Adipocyte (in vitro differentiated cells): ENCODE results near the gene ZC3H12C.
"Not testable (repeated sequence)": the region's sequence is repeated elsewhere in the genome, so short reads cannot be mapped to it uniquely, and the experiment has no call there.

Experiments
- DNase-seq: peaks from one replicate; pipeline ENCODE4 v3.0.0-alpha.2; 2015; ENCODE audit warnings: low read depth
- H3K27me3 ChIP-seq: replicated peaks from 2 replicates; pipeline ENCODE4 v1.7.0; 2013; ENCODE audit warnings: mild to moderate bottlenecking, low read length, moderate library complexity; ENCODE audit not compliant: control insufficient read depth, insufficient read depth
- H3K36me3 ChIP-seq: 2 replicates; pipeline ENCODE4 v1.7.0; 2013; ENCODE audit warnings: low read length, mild to moderate bottlenecking, moderate library complexity; ENCODE audit not compliant: control insufficient read depth, insufficient read depth, severe bottlenecking
- H3K4me1 ChIP-seq: 2 replicates; pipeline ENCODE4 v1.7.0; 2013; ENCODE audit warnings: mild to moderate bottlenecking, low read length, moderate library complexity; ENCODE audit not compliant: control insufficient read depth, insufficient read depth
- H3K4me3 ChIP-seq: 2 replicates; pipeline ENCODE4 v1.7.0; 2013; ENCODE audit warnings: mild to moderate bottlenecking, low read length, moderate library complexity
- H3K9ac ChIP-seq: 2 replicates; pipeline ENCODE4 v1.7.0; 2013; ENCODE audit warnings: mild to moderate bottlenecking, low read length, moderate library complexity
- H3K9me3 ChIP-seq: 2 replicates; pipeline ENCODE4 v1.7.0; 2013; ENCODE audit warnings: mild to moderate bottlenecking, low read length, moderate library complexity; ENCODE audit not compliant: control insufficient read depth

ZC3H12C gene

DNA sequence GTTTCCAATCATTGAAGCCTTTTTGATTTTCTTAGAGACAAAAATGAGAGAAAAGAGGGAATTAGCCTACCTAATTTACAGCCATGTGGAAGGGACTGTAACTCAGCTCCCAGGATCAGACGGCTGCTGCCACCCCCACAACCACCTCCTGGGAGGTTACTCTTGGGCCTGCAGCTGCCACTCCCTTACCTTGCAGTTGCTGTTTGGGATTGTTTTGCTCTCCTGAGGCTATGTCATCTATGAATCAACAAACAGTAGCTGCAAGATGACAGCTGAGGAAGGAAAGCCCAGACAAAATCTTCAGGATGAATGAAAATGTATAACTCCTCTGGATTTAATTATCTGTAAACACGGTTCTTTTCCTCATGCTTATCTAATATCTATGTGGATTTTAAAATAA, 28.0 kb upstream of the ZC3H12C start:
- Histone ChIP-seq H3K27me3 (no peaks in the 10 kb centered on the region), H3K4me3 (no peak overlapping the region), H3K4me1 (peaks cover 9% of the 10 kb centered on the region), H3K9ac (no peak overlapping the region), H3K9me3 (no peaks in the 10 kb centered on the region), H3K36me3 (no peaks in the 10 kb centered on the region)
- no peak for DNase-seq

DNA sequence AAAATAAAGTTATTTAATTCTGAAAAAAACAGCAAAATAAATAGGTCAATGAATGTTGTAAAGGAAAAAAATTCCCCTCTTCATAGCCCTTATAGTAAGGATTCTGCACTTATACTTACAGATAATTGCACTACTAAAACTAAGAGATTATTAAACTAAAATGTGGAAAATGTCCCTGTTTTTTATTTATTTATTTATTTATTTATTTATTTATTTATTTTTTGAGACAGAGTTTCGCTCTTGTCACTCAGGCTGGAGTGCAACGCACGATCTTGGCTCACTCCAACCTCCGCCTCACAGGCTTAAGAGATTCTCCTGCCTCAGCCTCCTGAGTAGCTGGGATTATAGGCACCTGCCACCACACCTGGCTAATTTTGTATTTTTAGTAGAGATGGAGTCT, 25.2 kb upstream of the ZC3H12C start:
- H3K9me3 ChIP-seq, H3K36me3 ChIP-seq, H3K9ac ChIP-seq, DNase-seq, H3K27me3 ChIP-seq, H3K4me3 ChIP-seq: not testable (repeated sequence)
- peaks cover 10% of the 10 kb centered on the region for H3K4me1 ChIP-seq

GRCh38 chr11:110069158-110069737, 23.9 kb upstream of the ZC3H12C start:
- H3K36me3 ChIP-seq: no peaks in the 10 kb centered on the region
- H3K4me1 ChIP-seq: peaks cover 10% of the 10 kb centered on the region
- no peaks in the 10 kb centered on the region for H3K27me3 ChIP-seq
- no peak overlapping the region for H3K4me3 ChIP-seq
- DNase-seq: peak; percentile 67
- H3K9me3 ChIP-seq: no peaks in the 10 kb centered on the region
- H3K9ac ChIP-seq: no peak overlapping the region

DNA sequence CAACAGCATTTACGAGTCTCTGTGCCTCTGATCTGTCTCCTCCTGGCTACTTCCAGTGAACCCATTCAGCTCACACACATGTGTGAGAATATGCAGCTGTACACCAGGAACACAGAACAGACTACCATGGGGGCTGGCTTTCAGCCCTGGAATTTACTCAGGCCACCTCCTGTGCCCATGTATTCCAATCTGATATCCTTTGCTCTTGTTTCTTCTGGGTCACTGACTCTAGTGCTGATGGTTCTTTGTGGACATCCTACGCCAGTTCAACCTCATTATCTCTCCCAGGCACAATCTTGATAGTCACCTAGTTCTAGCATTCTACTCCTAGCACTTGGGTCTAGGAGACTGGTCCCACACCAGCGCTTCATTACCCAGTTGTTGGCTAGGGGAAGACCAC, 23.0 kb upstream of the ZC3H12C start:
- H3K4me1 ChIP-seq: peaks cover 14% of the 10 kb centered on the region
- H3K4me3 ChIP-seq: no peak overlapping the region
- H3K27me3 ChIP-seq: no peaks in the 10 kb centered on the region
- no peak overlapping the region for H3K9ac ChIP-seq
- DNase-seq: no peak
- H3K36me3 ChIP-seq: no peaks in the 10 kb centered on the region
- no peaks in the 10 kb centered on the region for H3K9me3 ChIP-seq

- Histone ChIP-seq H3K27me3 (no peaks in the 10 kb centered on the region), H3K4me1 (peaks cover 24% of the 10 kb centered on the region), H3K4me3 (no peak overlapping the region), H3K9me3 (no peaks in the 10 kb centered on the region), H3K9ac (no peak overlapping the region), H3K36me3 (no peaks in the 10 kb centered on the region)
- DNase-seq: no peak
Observed at GRCh38 chr11:110071197-110071596, 22.0 kb upstream of the ZC3H12C start.

DNA sequence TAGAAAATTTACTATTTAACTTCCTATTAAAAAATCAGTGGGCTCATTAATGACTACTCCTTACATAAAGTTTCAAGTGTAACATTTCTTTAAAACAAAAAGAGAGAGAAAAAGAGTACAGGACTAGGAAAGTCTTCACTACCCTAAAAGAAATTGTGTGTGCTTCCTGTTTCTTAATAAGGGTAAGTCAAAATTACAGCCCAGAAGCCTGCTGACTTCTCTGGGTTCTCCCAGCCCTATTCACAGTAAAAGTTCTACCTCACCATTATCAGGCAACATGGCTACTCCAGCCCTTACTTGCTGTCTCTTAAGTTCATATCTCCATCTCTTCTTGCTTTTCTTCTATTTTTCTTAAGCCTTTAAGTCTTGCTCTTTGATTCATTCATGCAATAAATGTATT, 20.3 kb upstream of the ZC3H12C start:
- Histone ChIP-seq H3K27me3 (no peaks in the 10 kb centered on the region), H3K36me3 (no peaks in the 10 kb centered on the region), H3K9ac (no peak overlapping the region), H3K4me3 (no peak overlapping the region), H3K9me3 (no peaks in the 10 kb centered on the region), H3K4me1 (peaks cover 39% of the 10 kb centered on the region)
- DNase-seq: no peak

DNA sequence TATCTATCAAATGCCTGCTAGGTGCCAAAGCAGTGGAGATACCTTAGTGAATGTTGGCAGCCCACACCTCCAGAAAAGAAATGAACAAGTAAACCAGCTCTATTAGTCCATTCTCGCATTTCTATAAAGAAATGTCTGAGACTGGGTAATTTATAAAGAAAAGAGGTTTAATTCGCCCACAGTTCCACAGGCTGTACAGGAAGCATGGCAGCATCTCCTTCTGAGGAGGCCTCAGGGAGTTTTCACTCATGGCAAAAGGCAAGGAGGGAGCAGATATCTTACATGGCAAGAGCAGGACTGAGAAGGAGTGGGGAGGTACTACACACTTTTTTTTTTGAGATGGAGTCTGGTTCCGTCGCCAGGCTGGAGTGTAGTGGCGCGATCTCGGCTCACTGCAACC, 18.7 kb upstream of the ZC3H12C start:
- Histone ChIP-seq H3K9me3 (peaks cover 5% of the 10 kb centered on the region), H3K36me3 (no peaks in the 10 kb centered on the region), H3K27me3 (no peaks in the 10 kb centered on the region), H3K4me3 (no peak overlapping the region), H3K4me1 (peaks cover 47% of the 10 kb centered on the region), H3K9ac (no peak overlapping the region)
- DNase-seq: no peak

DNA sequence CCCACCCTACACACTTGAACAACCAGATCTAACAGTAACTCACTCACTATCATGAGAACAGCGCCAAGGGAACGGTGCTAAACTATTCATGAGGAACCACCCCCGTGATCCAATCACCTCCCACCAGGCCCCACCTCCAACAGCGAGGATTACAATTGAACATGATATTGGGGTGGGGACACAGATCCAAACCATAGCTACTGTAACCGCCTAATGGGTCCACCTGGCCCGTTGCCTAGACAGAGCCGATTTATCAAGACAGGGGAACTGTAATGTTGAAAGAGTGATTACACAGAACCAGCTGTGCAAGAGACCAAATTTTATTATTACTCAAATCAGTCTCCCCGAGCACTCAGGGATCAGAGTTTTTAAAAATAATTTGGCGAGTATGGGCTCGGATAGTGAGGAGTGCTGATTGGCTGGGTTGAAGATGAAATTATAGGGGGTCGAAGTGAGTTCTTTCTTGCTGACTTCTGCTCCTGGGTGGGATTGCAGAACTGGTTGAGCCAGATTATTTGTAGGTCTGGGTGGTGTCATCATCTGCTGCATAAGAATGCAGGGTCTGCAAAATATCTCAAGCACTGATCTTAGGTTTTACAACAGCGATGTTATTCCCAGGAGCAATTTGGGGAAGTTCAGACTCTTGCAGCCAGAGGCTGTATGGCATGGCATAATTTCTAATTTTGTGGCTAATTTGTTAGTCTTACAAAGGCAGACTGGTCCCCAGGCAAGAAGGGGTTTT, 17.9 kb upstream of the ZC3H12C start:
- H3K4me1 ChIP-seq: peaks cover 39% of the 10 kb centered on the region
- no peaks in the 10 kb centered on the region for H3K36me3 ChIP-seq
- H3K9ac ChIP-seq: no peak overlapping the region
- peak overlapping the region; percentile 19 for H3K4me3 ChIP-seq
- peaks cover 5% of the 10 kb centered on the region for H3K9me3 ChIP-seq
- H3K27me3 ChIP-seq: no peaks in the 10 kb centered on the region
- DNase-seq: no peak

- Histone ChIP-seq H3K36me3 (no peaks in the 10 kb centered on the region), H3K9me3 (peaks cover 5% of the 10 kb centered on the region)
- DNase-seq: no peak
Observed at GRCh38 chr11:110075847-110076208, 17.4 kb upstream of the ZC3H12C start.

GRCh38 chr11:110076371-110076965, 16.7 kb upstream of the ZC3H12C start:
- no peak overlapping the region for H3K4me3 ChIP-seq
- no peaks in the 10 kb centered on the region for H3K27me3 ChIP-seq
- H3K9me3 ChIP-seq: peaks cover 5% of the 10 kb centered on the region
- no peak for DNase-seq
- H3K9ac ChIP-seq: no peak overlapping the region
- no peaks in the 10 kb centered on the region for H3K36me3 ChIP-seq
- H3K4me1 ChIP-seq: peaks cover 38% of the 10 kb centered on the region

More at GRCh38 chr11:110075847-110076208, 17.4 kb upstream of the ZC3H12C start:
- Histone ChIP-seq H3K4me1 (peaks cover 38% of the 10 kb centered on the region), H3K4me3 (no peak overlapping the region), H3K9ac (no peak overlapping the region), H3K27me3 (no peaks in the 10 kb centered on the region)

- no peak for DNase-seq
- no peaks in the 10 kb centered on the region for H3K36me3 ChIP-seq
- H3K4me1 ChIP-seq: peaks cover 38% of the 10 kb centered on the region
- H3K27me3 ChIP-seq: no peaks in the 10 kb centered on the region
- peaks cover 5% of the 10 kb centered on the region for H3K9me3 ChIP-seq
- H3K9ac ChIP-seq: no peak overlapping the region
- no peak overlapping the region for H3K4me3 ChIP-seq
Observed at GRCh38 chr11:110077346-110077745, 15.8 kb upstream of the ZC3H12C start.
